Stimulated activated CD4-positive, alpha-beta T cell treated with anti-CD3 and anti-CD28 coated beads, Interleukin-2, amount 100 ng/mL, for 4 hours (primary cell): ENCODE results near the gene ZNF207.
"Not testable (repeated sequence)": the region's sequence is repeated elsewhere in the genome, so short reads cannot be mapped to it uniquely, and the experiment has no call there.

ENCODE experiments used
- DNase-seq: peaks from one replicate; pipeline ENCODE4 v3.0.0-alpha.2; 2020; ENCODE audit warnings: low read depth

Gene ZNF207

GRCh38 chr17:32388128-32388527 lies 38.2 kb downstream of the ZNF207 start:
- DNase-seq = not testable (repeated sequence)

- no peak for DNase-seq
Measured at GRCh38 chr17:32388613-32389459, 38.9 kb downstream of the ZNF207 start.

GRCh38 chr17:32393904-32394303 lies 43.9 kb downstream of the ZNF207 start:
- no peak for DNase-seq

GRCh38 chr17:32396343-32396742 lies 46.4 kb downstream of the ZNF207 start:
- no peak for DNase-seq

GRCh38 chr17:32398946-32399345 lies 49.0 kb downstream of the ZNF207 start:
- DNase-seq = no peak

GRCh38 chr17:32410085-32410484 lies 60.1 kb downstream of the ZNF207 start:
- DNase-seq = not testable (repeated sequence)

- no peak for DNase-seq
Measured at GRCh38 chr17:32426894-32427293, 76.9 kb downstream of the ZNF207 start.

- DNase-seq = no peak
Measured at GRCh38 chr17:32429598-32429997, 79.6 kb downstream of the ZNF207 start.
